ENCODE measurements around the gene SLX4.

The SLX4 gene

DNA sequence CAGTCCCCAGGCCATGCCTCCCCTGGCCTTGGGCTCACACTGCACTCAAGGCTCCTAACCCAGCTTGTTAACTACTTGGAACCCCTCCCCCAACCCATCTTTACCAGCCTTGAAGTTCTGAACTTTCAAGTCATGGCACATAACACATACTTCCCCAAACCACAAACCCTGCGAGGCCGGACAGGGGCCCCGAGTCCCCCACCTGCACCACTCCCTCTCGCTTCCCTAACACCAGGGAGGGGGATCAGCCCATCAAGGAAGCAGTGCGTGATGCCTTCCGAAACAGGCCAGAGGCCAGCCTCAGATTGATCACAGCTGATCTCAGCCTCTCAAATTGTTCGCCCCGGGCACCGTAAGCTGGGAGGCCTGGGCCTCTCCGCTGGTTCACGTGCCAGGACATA, 31.2 kb downstream of the SLX4 start:
- Histone ChIP-seq H3K27ac (no peak overlapping the region), H3K4me2 (ENCODE audit: low read length) (no peak overlapping the region)
- TF ChIP-seq, protein P1, sequence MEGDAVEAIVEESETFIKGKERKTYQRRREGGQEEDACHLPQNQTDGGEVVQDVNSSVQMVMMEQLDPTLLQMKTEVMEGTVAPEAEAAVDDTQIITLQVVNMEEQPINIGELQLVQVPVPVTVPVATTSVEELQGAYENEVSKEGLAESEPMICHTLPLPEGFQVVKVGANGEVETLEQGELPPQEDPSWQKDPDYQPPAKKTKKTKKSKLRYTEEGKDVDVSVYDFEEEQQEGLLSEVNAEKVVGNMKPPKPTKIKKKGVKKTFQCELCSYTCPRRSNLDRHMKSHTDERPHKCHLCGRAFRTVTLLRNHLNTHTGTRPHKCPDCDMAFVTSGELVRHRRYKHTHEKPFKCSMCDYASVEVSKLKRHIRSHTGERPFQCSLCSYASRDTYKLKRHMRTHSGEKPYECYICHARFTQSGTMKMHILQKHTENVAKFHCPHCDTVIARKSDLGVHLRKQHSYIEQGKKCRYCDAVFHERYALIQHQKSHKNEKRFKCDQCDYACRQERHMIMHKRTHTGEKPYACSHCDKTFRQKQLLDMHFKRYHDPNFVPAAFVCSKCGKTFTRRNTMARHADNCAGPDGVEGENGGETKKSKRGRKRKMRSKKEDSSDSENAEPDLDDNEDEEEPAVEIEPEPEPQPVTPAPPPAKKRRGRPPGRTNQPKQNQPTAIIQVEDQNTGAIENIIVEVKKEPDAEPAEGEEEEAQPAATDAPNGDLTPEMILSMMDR (IDR thresholded peaks at IDR 0.05) = no peak

DNA sequence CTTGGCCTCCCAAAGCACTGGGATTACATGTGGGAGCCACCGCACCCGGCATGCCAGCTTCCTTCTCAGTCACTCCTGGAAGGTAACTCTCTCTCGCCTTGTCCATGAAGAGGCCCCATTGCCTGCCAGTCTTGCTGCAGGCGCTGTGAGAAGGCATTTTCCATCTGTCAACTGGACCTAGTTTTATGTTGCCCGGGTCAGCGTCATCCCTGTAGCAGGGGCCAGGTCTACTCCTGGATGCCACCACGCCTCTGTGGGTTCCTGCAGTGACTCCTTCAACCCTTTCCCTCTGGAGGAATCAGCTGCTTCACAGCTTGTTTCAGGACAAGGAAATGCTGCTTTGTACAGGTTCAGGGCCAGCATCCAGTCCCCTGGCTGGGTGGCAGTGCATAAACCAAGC, 31.6 kb downstream of the SLX4 start:
- Histone ChIP-seq H3K9me3 (ENCODE audit: control insufficient read depth, low read length) (no peaks in the 10 kb centered on the region), H3K27me3 (ENCODE audit: control insufficient read depth, insufficient read depth, low read length) (no peaks in the 10 kb centered on the region), H3K4me2 (ENCODE audit: low read length) (no peak overlapping the region), H3K4me3 (ENCODE audit: low read depth, low read length) (no peak overlapping the region), H3K27ac (no peak overlapping the region), H3K4me1 (no peaks in the 10 kb centered on the region), H2AFZ (no peak overlapping the region), H3K79me2 (no peaks in the 10 kb centered on the region), H3K36me3 (ENCODE audit: control insufficient read depth, insufficient read depth, low read length) (no peaks in the 10 kb centered on the region), H3K9ac (no peak overlapping the region)
- TF ChIP-seq, protein P1 (IDR thresholded peaks at IDR 0.05) = no peak

More for the DNA sequence above, 31.2 kb downstream of the SLX4 start:
- no peaks in the 10 kb centered on the region for H3K27me3 ChIP-seq (ENCODE audit: control insufficient read depth, insufficient read depth, low read length)
- no peaks in the 10 kb centered on the region for H3K79me2 ChIP-seq
- H3K4me1 ChIP-seq = no peaks in the 10 kb centered on the region
- no peak overlapping the region for H2AFZ ChIP-seq
- H3K9me3 ChIP-seq (ENCODE audit: control insufficient read depth, low read length) = no peaks in the 10 kb centered on the region
- no peak overlapping the region for H3K9ac ChIP-seq
- no peaks in the 10 kb centered on the region for H3K36me3 ChIP-seq (ENCODE audit: control insufficient read depth, insufficient read depth, low read length)
- H3K4me3 ChIP-seq (ENCODE audit: low read depth, low read length) = no peak overlapping the region

DNA sequence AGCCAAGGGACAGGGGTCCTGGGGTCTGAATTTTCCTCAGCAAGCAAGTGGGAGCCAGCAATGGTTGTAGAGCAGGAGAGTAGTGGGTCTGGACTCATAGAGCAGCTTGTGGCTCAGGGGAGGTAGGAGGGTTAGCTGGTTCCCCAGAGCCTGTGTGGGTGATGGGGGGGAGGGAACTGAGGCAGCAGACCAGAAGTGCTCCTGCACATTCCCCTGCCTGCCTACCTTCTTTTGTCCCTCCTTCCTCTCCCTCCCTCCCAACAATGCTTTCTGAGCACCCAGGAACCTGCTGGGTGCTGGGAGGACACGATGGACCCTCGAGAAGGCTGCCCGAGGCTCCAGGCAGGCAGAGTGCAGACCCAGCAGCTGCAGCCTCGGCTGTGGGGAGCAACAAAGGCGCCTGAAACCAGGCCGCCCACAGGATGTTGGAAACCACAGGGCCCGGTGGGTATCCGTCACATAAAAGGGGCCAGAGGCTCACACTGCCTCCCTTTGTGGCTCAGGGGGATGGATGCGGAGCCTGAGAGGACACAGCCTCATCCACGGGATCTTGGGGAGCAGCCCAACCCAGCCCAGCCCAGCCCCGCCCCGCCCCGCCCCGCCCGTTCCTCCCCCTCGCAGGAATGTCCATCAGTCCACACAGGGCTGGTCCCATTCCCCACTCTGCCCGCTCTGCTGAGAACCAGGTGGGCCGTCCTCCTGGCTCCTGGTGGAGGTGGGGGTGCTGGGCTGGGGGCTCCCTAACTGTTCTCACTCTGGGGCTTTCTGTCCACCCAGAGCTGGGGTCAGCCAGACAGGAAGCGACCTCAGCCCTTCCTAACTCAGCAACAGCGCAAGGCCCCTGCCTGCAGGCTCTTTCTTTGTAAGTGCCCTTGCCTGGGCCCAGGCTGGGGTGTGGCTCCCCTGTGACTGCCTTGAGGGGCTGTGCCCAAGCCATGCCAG, 32.5 kb downstream of the SLX4 start:
- Histone ChIP-seq H2AFZ (no peak overlapping the region), H3K36me3 (ENCODE audit: control insufficient read depth, insufficient read depth, low read length) (no peaks in the 10 kb centered on the region), H3K9ac (no peak overlapping the region), H3K4me2 (ENCODE audit: low read length) (no peak overlapping the region), H3K27me3 (ENCODE audit: control insufficient read depth, insufficient read depth, low read length) (no peaks in the 10 kb centered on the region), H3K9me3 (ENCODE audit: control insufficient read depth, low read length) (no peaks in the 10 kb centered on the region), H3K4me3 (ENCODE audit: low read depth, low read length) (no peak overlapping the region), H3K4me1 (no peaks in the 10 kb centered on the region), H3K79me2 (no peaks in the 10 kb centered on the region), H3K27ac (no peak overlapping the region)
- TF ChIP-seq, protein P1 (IDR thresholded peaks at IDR 0.05) = no peak

DNA sequence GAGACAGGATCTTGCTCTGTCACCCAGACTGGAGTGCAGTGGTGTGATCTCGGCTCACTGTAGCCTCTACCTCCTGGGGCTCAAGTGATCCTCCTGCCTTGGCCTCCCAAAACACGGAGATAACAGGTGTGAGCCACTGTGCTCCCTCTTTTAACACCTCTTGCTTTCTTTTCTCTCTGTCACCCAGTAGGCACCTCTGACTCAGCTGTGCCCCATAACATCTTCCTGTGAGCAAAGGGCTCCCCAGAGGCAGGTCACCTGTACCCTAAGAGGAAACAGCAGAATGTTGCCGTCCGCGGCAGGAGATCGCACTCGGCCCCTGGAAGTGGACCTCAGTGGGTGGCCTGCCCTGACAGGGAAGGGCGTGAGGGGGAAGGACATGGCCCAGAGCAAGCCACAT, 33.3 kb downstream of the SLX4 start:
- Histone ChIP-seq H3K27ac (no peak overlapping the region), H3K9ac (no peak overlapping the region), H3K4me3 (ENCODE audit: low read depth, low read length) (no peak overlapping the region), H3K4me1 (no peaks in the 10 kb centered on the region), H3K9me3 (ENCODE audit: control insufficient read depth, low read length) (no peaks in the 10 kb centered on the region), H3K27me3 (ENCODE audit: control insufficient read depth, insufficient read depth, low read length) (no peaks in the 10 kb centered on the region), H3K36me3 (ENCODE audit: control insufficient read depth, insufficient read depth, low read length) (no peaks in the 10 kb centered on the region), H3K4me2 (ENCODE audit: low read length) (no peak overlapping the region), H3K79me2 (no peaks in the 10 kb centered on the region), H2AFZ (no peak overlapping the region)
- TF ChIP-seq, protein P1 (IDR thresholded peaks at IDR 0.05) = no peak

Measured in parathyroid adenoma (tissue), 2 donors.